ENCODE results near the gene ZNF181.

GRCh38 chr19:34788074-34788473, 54.0 kb downstream of the ZNF181 start:
- TF ChIP-seq CTCF (IDR thresholded peaks at IDR 0.05) (no peak), POLR2A (IDR thresholded peaks at IDR 0.05) (no peak), POLR2AphosphoS5 (IDR thresholded peaks at IDR 0.05) (no peak)

Measured in gastroesophageal sphincter (tissue), 3 donors.